ENCODE results near the gene TMEM165.

Gene TMEM165

DNA sequence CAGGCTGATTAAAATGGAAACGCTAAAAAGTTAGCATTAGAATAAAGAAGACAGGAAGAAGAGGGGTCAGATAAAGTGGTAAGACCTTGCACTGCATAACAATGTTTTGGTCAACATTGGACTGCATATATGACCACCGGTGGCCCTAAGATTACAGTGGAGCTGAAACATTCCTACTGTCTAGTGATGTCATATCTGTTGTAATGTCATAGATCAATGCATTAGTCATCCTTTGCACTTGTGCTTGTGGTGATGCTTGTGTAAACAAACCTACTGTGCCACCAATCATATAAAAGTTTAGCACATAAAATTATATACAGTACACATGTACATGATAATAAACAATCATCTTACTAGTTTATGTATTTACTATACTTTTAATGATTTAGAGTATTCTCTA is 73.0 kb downstream of the TMEM165 start:
- DNase-seq, result no peak

DNA sequence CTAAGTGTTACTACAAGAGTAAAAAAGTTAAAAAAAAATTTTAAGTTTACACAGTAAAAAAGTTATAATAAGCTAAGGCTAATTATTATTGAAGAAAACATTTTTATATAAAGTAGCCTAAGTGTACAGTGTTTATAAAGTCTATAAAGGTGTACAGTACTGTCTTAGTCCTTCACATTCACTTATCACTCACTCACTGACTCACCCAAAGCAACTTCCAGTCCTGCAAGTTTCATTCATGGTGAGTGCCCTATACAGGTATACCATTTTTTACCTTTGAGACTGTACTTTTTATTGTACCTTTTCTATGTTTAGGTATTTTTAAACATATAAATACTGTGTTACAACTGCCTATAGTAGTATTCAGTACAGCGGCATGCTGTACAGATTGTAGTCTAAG is 74.2 kb downstream of the TMEM165 start:
- no peak for DNase-seq

Measured in NCI-H187 treated with DMSO at 0.1 percent for 48 hours (cell line).